ENCODE measurements around the gene CABP1.

GRCh38 chr12:120630104-120630892 is 10.1 kb upstream of the CABP1 start:
- TF ChIP-seq DNMT1 (IDR thresholded peaks at IDR 0.05) (no peak), EZH2 (IDR thresholded peaks at IDR 0.05; ENCODE audit: borderline replicate concordance, low read depth, low read length) (no peak), ATF7 (IDR thresholded peaks at IDR 0.05) (no peak), KAT7 (CRISPR knock-in tag; IDR thresholded peaks at IDR 0.05; ENCODE audit: borderline replicate concordance) (no peak), YY1 (IDR thresholded peaks at IDR 0.05; ENCODE audit: borderline replicate concordance in 1 of 3, control insufficient read depth in 1 of 3, extremely low read depth in 1 of 3, insufficient read depth in 3 of 3, insufficient read length in 1 of 3, insufficient replicate concordance in 2 of 3, low read depth in 1 of 3, low read length in 2 of 3) (no peak), ELF1 (tag; IDR thresholded peaks at IDR 0.05) (no peak), POLR3A (IDR thresholded peaks at IDR 0.05; ENCODE audit: borderline replicate concordance, extremely low read depth, insufficient read depth, insufficient read length) (no peak)
- TF ChIP-seq, protein P1, sequence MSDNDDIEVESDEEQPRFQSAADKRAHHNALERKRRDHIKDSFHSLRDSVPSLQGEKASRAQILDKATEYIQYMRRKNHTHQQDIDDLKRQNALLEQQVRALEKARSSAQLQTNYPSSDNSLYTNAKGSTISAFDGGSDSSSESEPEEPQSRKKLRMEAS (CRISPR knock-in tag; IDR thresholded peaks at IDR 0.05), result no peak
- TF ChIP-seq, protein P2, sequence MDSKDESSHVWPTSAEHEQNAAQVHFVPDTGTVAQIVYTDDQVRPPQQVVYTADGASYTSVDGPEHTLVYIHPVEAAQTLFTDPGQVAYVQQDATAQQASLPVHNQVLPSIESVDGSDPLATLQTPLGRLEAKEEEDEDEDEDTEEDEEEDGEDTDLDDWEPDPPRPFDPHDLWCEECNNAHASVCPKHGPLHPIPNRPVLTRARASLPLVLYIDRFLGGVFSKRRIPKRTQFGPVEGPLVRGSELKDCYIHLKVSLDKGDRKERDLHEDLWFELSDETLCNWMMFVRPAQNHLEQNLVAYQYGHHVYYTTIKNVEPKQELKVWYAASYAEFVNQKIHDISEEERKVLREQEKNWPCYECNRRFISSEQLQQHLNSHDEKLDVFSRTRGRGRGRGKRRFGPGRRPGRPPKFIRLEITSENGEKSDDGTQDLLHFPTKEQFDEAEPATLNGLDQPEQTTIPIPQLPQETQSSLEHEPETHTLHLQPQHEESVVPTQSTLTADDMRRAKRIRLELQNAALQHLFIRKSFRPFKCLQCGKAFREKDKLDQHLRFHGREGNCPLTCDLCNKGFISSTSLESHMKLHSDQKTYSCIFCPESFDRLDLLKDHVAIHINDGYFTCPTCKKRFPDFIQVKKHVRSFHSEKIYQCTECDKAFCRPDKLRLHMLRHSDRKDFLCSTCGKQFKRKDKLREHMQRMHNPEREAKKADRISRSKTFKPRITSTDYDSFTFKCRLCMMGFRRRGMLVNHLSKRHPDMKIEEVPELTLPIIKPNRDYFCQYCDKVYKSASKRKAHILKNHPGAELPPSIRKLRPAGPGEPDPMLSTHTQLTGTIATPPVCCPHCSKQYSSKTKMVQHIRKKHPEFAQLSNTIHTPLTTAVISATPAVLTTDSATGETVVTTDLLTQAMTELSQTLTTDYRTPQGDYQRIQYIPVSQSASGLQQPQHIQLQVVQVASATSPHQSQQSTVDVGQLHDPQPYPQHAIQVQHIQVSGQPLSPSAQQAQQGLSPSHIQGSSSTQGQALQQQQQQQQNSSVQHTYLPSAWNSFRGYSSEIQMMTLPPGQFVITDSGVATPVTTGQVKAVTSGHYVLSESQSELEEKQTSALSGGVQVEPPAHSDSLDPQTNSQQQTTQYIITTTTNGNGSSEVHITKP (IDR thresholded peaks at IDR 0.05; ENCODE audit: partially characterized antibody), result no peak
